ENCODE results near the gene SMYD3. TPM values are rescaled to one million over a fixed set of nuclear protein-coding genes. Genes with fewer than 3 reads are reported as not detected.

SMYD3 gene
- total RNA-seq, 2 donors from 2014 or later: 13.5 to 20.8 TPM

- Histone ChIP-seq H3K27me3 (no peaks in the 10 kb centered on the region), H3K36me3 (replicated peaks in 1 of 2; ENCODE audit: insufficient read depth in 1 of 2, low read depth in 2 of 2) (no peaks in the 10 kb centered on the region), H3K9me3 (no peaks in the 10 kb centered on the region), H3K4me3 (no peak overlapping the region), H3K4me1 (no peaks in the 10 kb centered on the region), H3K27ac (no peak overlapping the region)
- no peak for ATAC-seq
- WGBS, 2 donors: 79 to 83% methylated on average over 10 of the region's 10 CpGs
- intact Hi-C loops (cut with DNase I): no loop called here
- DNase-seq: no peak
- no peak for TF ChIP-seq CTCF (IDR thresholded peaks at IDR 0.05)
- no peak for TF ChIP-seq POLR2A (IDR thresholded peaks at IDR 0.05)
Measured at GRCh38 chr1:245791410-245792312, 715.4 kb downstream of the SMYD3 start.

DNA sequence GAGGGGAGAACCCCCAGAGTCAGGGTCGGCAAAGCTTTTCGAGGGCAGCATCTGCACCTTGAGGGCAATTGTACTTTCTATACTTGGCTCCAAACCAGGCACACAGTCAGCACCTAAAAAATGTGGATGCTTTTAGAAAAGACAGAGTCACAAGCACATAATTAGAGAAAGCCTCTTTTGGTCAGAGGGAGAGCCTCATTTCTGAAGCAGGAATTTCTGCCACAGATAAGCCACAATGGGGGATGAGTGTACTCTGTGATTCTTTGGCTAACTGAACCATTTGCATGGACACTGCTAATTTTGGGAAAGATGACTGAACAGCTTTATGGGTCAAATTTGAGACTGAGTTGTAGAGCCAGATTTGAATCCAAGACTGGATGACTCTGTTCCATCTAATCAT is 716.6 kb downstream of the SMYD3 start:
- no peak overlapping the region for H3K27ac ChIP-seq
- TF ChIP-seq CTCF (IDR thresholded peaks at IDR 0.05) (no peak), POLR2A (IDR thresholded peaks at IDR 0.05) (no peak)
- WGBS, 2 donors: 85 to 89% methylated on average over 2 of the region's 2 CpGs
- H3K4me1 ChIP-seq: no peaks in the 10 kb centered on the region
- intact Hi-C loops (cut with DNase I): no loop called here
- ATAC-seq (no peak), DNase-seq (no peak)
- H3K36me3 ChIP-seq (replicated peaks in 1 of 2; ENCODE audit: insufficient read depth in 1 of 2, low read depth in 2 of 2): no peaks in the 10 kb centered on the region
- H3K27me3 ChIP-seq: no peaks in the 10 kb centered on the region
- H3K9me3 ChIP-seq: no peaks in the 10 kb centered on the region
- no peak overlapping the region for H3K4me3 ChIP-seq

- Histone ChIP-seq H3K4me1 (no peaks in the 10 kb centered on the region), H3K9me3 (no peaks in the 10 kb centered on the region), H3K27ac (no peak overlapping the region), H3K36me3 (replicated peaks in 1 of 2; ENCODE audit: insufficient read depth in 1 of 2, low read depth in 2 of 2) (no peaks in the 10 kb centered on the region), H3K27me3 (no peaks in the 10 kb centered on the region), H3K4me3 (no peak overlapping the region)
- DNase-seq (no peak), ATAC-seq (no peak)
- 91 to 96% methylated on average over 10 of the region's 10 CpGs for WGBS, 2 donors
- no peak for TF ChIP-seq POLR2A (IDR thresholded peaks at IDR 0.05)
- TF ChIP-seq CTCF (IDR thresholded peaks at IDR 0.05): no peak
- intact Hi-C loops (cut with DNase I): no loop called here
Measured at GRCh38 chr1:245788886-245789285, 718.2 kb downstream of the SMYD3 start.

- no peak for DNase-seq
- Histone ChIP-seq H3K4me3 (no peak overlapping the region), H3K4me1 (no peaks in the 10 kb centered on the region), H3K36me3 (replicated peaks in 1 of 2; ENCODE audit: insufficient read depth in 1 of 2, low read depth in 2 of 2) (no peaks in the 10 kb centered on the region), H3K27ac (no peak overlapping the region), H3K27me3 (no peaks in the 10 kb centered on the region), H3K9me3 (no peaks in the 10 kb centered on the region)
- intact Hi-C loops (cut with DNase I): no loop called here
- ATAC-seq: no peak
- WGBS, 2 donors: 79 to 88% methylated on average over 3 of the region's 3 CpGs
- TF ChIP-seq POLR2A (IDR thresholded peaks at IDR 0.05) (no peak), CTCF (IDR thresholded peaks at IDR 0.05) (no peak)
Measured at GRCh38 chr1:245788269-245788668, 718.8 kb downstream of the SMYD3 start.

- 80% methylated on average over 5 of the region's 5 CpGs for WGBS, 2 donors
- ATAC-seq: no peak
- Histone ChIP-seq H3K27me3 (no peaks in the 10 kb centered on the region), H3K4me3 (no peak overlapping the region), H3K36me3 (replicated peaks in 1 of 2; ENCODE audit: insufficient read depth in 1 of 2, low read depth in 2 of 2) (no peaks in the 10 kb centered on the region), H3K4me1 (no peaks in the 10 kb centered on the region), H3K9me3 (no peaks in the 10 kb centered on the region), H3K27ac (no peak overlapping the region)
- TF ChIP-seq CTCF (IDR thresholded peaks at IDR 0.05): no peak
- no peak for TF ChIP-seq POLR2A (IDR thresholded peaks at IDR 0.05)
- intact Hi-C loops (cut with DNase I): no loop called here
- no peak for DNase-seq
Measured at GRCh38 chr1:245786948-245787347, 720.1 kb downstream of the SMYD3 start.
